GM19397 (cell line): Measurements from ENCODE around the gene NIPSNAP2.
"Not testable (repeated sequence)": the region's sequence is repeated elsewhere in the genome, so short reads cannot be mapped to it uniquely, and the experiment has no call there.

ENCODE experiments used
- ATAC-seq: cut with Tn5 transposase; IDR thresholded peaks from one replicate; pipeline ENCODE4 v1.9.1; 2021; ENCODE audit warnings: mild to moderate bottlenecking, moderate library complexity; ENCODE audit not compliant: unreplicated experiment

Gene NIPSNAP2

DNA sequence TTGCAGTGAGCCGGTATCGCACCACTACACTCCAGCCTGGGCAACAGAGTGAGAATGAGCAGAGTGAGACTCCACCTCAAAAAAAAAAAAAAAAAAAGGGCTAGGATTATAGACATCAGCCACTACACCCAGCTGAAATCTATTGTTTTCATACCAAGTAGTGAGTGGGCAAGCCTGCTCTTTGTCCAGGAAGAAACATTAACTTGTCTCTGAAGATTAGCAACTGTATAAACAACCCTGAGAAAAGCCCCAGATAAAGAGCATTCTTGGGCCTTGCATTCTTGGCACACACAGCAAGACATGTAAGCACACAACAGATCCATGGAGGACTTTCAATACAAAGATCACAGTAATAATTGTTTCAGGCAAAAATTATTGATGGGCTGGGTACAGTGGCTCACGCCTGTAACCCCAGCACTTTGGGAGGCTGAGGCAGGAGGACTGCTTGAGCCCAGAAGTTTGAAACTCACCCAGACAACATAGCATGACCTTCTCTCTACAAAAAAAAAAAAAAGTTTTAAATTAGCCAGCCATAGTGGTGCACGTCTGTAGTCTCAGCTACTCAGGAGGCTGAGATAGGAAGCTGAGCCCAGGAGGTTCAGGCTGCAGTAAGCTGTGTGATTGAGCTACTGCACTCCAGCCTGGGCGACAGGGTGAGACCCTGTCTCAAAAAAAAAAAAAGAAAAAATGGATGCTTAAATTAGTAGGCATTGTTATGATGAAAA, 82.5 kb downstream of the NIPSNAP2 start:
- ATAC-seq, result no peak

- ATAC-seq, result not testable (repeated sequence)
These were observed 83.2 kb downstream of the NIPSNAP2 start for GRCh38 chr7:56047446-56048116.

GRCh38 chr7:56048245-56048644, 83.9 kb downstream of the NIPSNAP2 start:
- no peak for ATAC-seq

GRCh38 chr7:56048763-56049162, 84.4 kb downstream of the NIPSNAP2 start:
- not testable (repeated sequence) for ATAC-seq
